Transverse colon (tissue), 4 donors: Measurements from ENCODE around the gene ARHGEF26. TPM values are rescaled to one million over a fixed set of nuclear protein-coding genes. Genes with fewer than 3 reads are reported as not detected.

Experiments
- DNase-seq: peaks from one replicate; pipeline ENCODE4 v3.0.0-alpha.2; 2019
- H3K27ac ChIP-seq, 4 donors: fragments of 200-600 bp; sonication (generic); 2 replicates each; pipeline ENCODE4 v1.5.1; 2016 to 2018; ENCODE audit warnings: inconsistent platforms in 4 of 4
- H3K27me3 ChIP-seq: fragments of 200-600 bp; sonication (generic); 2 replicates; pipeline ENCODE4 v1.5.1; 2017; ENCODE audit warnings: inconsistent platforms
- H3K36me3 ChIP-seq, 4 donors: fragments of 200-600 bp; sonication (generic); 2 replicates each; pipeline ENCODE4 v1.5.1; 2017 to 2019; ENCODE audit warnings: inconsistent platforms in 4 of 4
- H3K4me1 ChIP-seq, 4 donors: fragments of 200-600 bp; sonication (generic); 2 replicates each; pipeline ENCODE4 v1.5.1; 2017 to 2020; ENCODE audit warnings: inconsistent platforms in 4 of 4
- H3K4me3 ChIP-seq, 4 donors: fragments of 200-600 bp; sonication (generic); 1 replicate in 1 of 4; 2 replicates in 3 of 4; pipeline versions ENCODE4 v1.5.1 to v1.6.1; 2017 to 2019; ENCODE audit warnings: inconsistent platforms in 4 of 4
- H3K9me3 ChIP-seq, 2 donors: fragments of 200-600 bp; sonication (generic); 2 replicates each; pipeline ENCODE4 v1.5.1; 2017 to 2019; ENCODE audit warnings: inconsistent platforms in 2 of 2
- EP300 ChIP-seq: sonication (generic); formaldehyde crosslinking; IDR thresholded peaks from one replicate; pipeline ENCODE4 v1.6.1; 2017; ENCODE audit warnings: antibody characterized with exemption, low read depth
- POLR2A ChIP-seq: fragments of 450-650 bp; IDR thresholded peaks from one replicate; pipeline ENCODE4 v1.6.1; 2016; ENCODE audit warnings: antibody characterized with exemption, mild to moderate bottlenecking, moderate library complexity
- POLR2AphosphoS5 ChIP-seq, 3 donors: sonication (generic); formaldehyde crosslinking; IDR thresholded peaks; one replicate each; pipeline ENCODE4 v1.6.1; 2016; ENCODE audit warnings: antibody characterized with exemption in 3 of 3
- WGBS, 2 donors: methylation state at CpG; one replicate each; pipeline ENCODE4 v1.1.5; 2018; ENCODE audit warnings: low coverage in 1 of 2; 5-methylcytosine and 5-hydroxymethylcytosine counted together
- in situ Hi-C, 4 donors: fragments of 200-750 bp; cut with MboI; loops; one replicate each; pipeline versions ENCODE4 v1.15.0 to v1.15.1; 2017; ENCODE audit warnings: low sequenced_read_pairs in 3 of 4, low pct_ligation_motif_present in 1 of 4, low pct_unique_long_range_greater_than_20kb in 1 of 4
- intact Hi-C: fragments of 100-400 bp; cut with DNase I; formaldehyde crosslinking; loops from one replicate; pipeline ENCODE4 v1.15.1; 2023; ENCODE audit warnings: low total_unique reads
- total RNA-seq, 4 donors: library from RNA; depleted of rRNA; stranded (reverse); fragments of >200 nt; gene quantifications; one replicate each; pipeline ENCODE4 v1.1.0, GENCODE V29; 2016
- TF ChIP-seq, protein P1 (sequence below), 5 experiments: fragments of 200-600 bp in 3 of 5; fragments of 450-650 bp in 2 of 5; sonication (generic) in 3 of 5; IDR thresholded peaks; 1 replicate in 2 of 5; 2 replicates in 3 of 5; pipeline ENCODE4 v1.5.1; 2016 to 2017; ENCODE audit warnings: antibody characterized with exemption in 5 of 5, inconsistent platforms in 3 of 5, mild to moderate bottlenecking in 2 of 5, moderate library complexity in 1 of 5

The ARHGEF26 gene
- total RNA-seq, 4 donors from 2014 or later: 8.6 to 15.0 (median 13.2) TPM

GRCh38 chr3:154123906-154124305 lies 2.7 kb downstream of the ARHGEF26 start:
- no peaks in the 10 kb centered on the region for H3K9me3 ChIP-seq
- no peaks in the 10 kb centered on the region for H3K36me3 ChIP-seq
- H3K27me3 ChIP-seq: peaks cover 7% of the 10 kb centered on the region
- intact Hi-C loops: no loop called here
- DNase-seq: no peak
- peak overlapping the region in 3 of 4 donors; percentile 56 to 93 (median 72) for H3K4me3 ChIP-seq
- TF ChIP-seq, protein P1, sequence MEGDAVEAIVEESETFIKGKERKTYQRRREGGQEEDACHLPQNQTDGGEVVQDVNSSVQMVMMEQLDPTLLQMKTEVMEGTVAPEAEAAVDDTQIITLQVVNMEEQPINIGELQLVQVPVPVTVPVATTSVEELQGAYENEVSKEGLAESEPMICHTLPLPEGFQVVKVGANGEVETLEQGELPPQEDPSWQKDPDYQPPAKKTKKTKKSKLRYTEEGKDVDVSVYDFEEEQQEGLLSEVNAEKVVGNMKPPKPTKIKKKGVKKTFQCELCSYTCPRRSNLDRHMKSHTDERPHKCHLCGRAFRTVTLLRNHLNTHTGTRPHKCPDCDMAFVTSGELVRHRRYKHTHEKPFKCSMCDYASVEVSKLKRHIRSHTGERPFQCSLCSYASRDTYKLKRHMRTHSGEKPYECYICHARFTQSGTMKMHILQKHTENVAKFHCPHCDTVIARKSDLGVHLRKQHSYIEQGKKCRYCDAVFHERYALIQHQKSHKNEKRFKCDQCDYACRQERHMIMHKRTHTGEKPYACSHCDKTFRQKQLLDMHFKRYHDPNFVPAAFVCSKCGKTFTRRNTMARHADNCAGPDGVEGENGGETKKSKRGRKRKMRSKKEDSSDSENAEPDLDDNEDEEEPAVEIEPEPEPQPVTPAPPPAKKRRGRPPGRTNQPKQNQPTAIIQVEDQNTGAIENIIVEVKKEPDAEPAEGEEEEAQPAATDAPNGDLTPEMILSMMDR (IDR thresholded peaks at IDR 0.05): no peak
- TF ChIP-seq EP300: no peak
- no peak for TF ChIP-seq POLR2A
- TF ChIP-seq POLR2AphosphoS5 (IDR thresholded peaks at IDR 0.05): no peak
- peak overlapping the region in 1 of 4 donors; percentile 85 for H3K27ac ChIP-seq
- in situ Hi-C loops: no loop called here
- H3K4me1 ChIP-seq: peaks cover 5 to 31% (median 15%) of the 10 kb centered on the region in 4 donors
- 49 to 65% methylated on average over 3 of the region's 3 CpGs for WGBS, 2 donors

DNA sequence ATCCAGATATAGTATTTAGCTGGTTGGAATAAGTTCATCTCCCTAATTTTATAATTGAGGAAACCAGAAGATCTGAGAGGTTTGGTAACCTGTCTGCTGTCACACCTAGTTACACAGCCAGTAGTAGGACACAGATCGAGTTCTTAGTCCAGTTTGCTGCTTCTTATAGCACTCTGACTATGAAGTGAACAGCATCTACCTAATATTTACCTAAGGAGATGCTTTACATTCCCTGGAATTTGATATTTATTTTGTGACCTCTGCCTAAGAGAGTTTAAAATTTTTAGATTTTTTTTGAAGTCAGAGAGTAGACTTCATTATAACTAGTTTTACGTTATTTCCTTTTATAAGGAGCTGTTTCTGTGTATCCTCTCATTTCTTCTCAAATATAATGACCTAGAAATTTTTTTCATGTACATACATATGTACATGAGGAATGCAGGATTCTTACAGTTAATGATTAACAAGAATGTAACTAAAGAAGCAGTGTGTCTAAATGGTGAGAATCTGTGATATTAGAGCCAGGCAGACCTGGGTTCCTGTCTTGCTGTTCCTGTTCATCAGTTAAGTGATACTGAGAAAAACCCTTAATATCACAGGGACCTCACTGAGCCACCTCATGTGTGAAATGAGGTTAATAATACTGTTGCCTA lies 4.3 kb downstream of the ARHGEF26 start:
- Histone ChIP-seq H3K9me3 (no peaks in the 10 kb centered on the region), H3K27me3 (peaks cover 7% of the 10 kb centered on the region), H3K4me3 (peak overlapping the region in 1 of 4 donors; percentile 18), H3K4me1 (peaks cover 5 to 28% (median 14%) of the 10 kb centered on the region in 4 donors), H3K36me3 (no peaks in the 10 kb centered on the region), H3K27ac (peak overlapping the region in 3 of 4 donors; percentile 15 to 18 (median 17))
- WGBS, 2 donors: 56 to 60% methylated on average over 2 of the region's 2 CpGs
- DNase-seq: no peak
- intact Hi-C loops: no loop called here
- no peak for TF ChIP-seq EP300
- no peak for TF ChIP-seq POLR2A
- TF ChIP-seq, protein P1 (IDR thresholded peaks at IDR 0.05): no peak
- TF ChIP-seq POLR2AphosphoS5 (IDR thresholded peaks at IDR 0.05): no peak
- in situ Hi-C loops: no loop called here

DNA sequence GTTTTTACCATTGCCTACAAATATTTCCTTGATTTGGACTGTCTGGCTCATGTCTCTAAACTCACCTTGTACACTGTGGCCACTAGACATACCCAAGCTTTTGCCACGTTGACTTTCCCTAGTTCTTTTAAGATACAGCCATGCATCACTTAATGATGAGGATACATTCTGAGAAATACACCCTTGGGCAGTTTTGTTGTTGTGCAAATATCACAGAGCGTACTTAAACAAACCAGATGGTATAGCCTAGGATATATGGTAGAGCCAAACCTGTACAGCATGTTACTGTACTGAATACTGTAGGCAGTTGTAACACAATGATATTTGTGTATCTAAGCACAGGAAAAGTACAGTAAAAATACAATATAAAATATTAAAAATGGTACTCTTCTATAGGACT lies 5.5 kb downstream of the ARHGEF26 start:
- intact Hi-C loops: no loop called here
- TF ChIP-seq POLR2AphosphoS5 (IDR thresholded peaks at IDR 0.05) (no peak), EP300 (no peak), POLR2A (no peak)
- TF ChIP-seq, protein P1 (IDR thresholded peaks at IDR 0.05): no peak
- Histone ChIP-seq H3K36me3 (no peaks in the 10 kb centered on the region), H3K4me3 (no peak overlapping the region), H3K27ac (no peak overlapping the region), H3K9me3 (no peaks in the 10 kb centered on the region), H3K27me3 (peaks cover 7% of the 10 kb centered on the region), H3K4me1 (peaks cover 5 to 26% (median 14%) of the 10 kb centered on the region in 4 donors)
- in situ Hi-C loops: no loop called here
- no peak for DNase-seq
- 83% methylated on average over 1 to 2 of the region's 2 CpGs for WGBS, 2 donors

DNA sequence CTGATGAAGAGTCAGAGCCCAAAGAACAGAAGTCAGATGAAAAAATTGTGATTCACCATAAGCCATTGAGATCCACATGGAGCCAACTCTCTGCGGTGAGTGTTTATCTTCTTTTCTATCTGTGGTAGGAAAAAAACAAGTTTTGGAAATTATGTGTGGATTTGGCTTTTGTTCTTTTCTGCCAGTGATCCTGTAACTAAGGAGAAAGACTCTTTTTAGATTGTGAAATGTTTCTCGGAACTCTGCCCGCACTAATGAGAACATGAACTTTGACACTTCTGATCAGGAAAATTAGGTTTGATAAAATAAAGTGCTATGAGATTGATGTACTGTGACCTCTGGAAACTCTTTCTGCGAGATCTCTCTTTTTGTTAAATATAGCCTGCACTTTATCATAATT lies 8.4 kb downstream of the ARHGEF26 start:
- no peaks in the 10 kb centered on the region for H3K27me3 ChIP-seq
- no peak for DNase-seq
- H3K4me3 ChIP-seq: no peak overlapping the region
- TF ChIP-seq, protein P1 (IDR thresholded peaks at IDR 0.05): no peak
- TF ChIP-seq POLR2A (no peak), EP300 (no peak), POLR2AphosphoS5 (IDR thresholded peaks at IDR 0.05) (no peak)
- H3K4me1 ChIP-seq: peaks cover 0 to 33% (median 21%) of the 10 kb centered on the region in 4 donors
- intact Hi-C loops: no loop called here
- 76 to 92% methylated on average over 4 of the region's 4 CpGs for WGBS, 2 donors
- in situ Hi-C loops: no loop called here
- no peak overlapping the region for H3K27ac ChIP-seq
- H3K36me3 ChIP-seq: no peaks in the 10 kb centered on the region
- no peaks in the 10 kb centered on the region for H3K9me3 ChIP-seq
